ENCODE data around the gene MAP2K3. TPM values are rescaled to one million over a fixed set of nuclear protein-coding genes. Genes with fewer than 3 reads are reported as not detected.
"Not testable (repeated sequence)": the region's sequence is repeated elsewhere in the genome, so short reads cannot be mapped to it uniquely, and the experiment has no call there.

MAP2K3 gene
- polyA plus RNA-seq, 1 donor from 2014 or later, result 131 TPM

GRCh38 chr17:21347660-21348059, 63.1 kb downstream of the MAP2K3 start:
- not testable (repeated sequence) for H3K9me3 Mint-ChIP-seq, H3K36me3 Mint-ChIP-seq, H3K4me3 Mint-ChIP-seq, H3K4me1 Mint-ChIP-seq, H3K27ac Mint-ChIP-seq, H3K27me3 Mint-ChIP-seq

GRCh38 chr17:21348081-21348925, 63.8 kb downstream of the MAP2K3 start:
- not testable (repeated sequence) for H3K9me3 Mint-ChIP-seq, H3K4me1 Mint-ChIP-seq, H3K27me3 Mint-ChIP-seq, H3K36me3 Mint-ChIP-seq
- peak overlapping the region in 1 of 4 donors; percentile 22 for H3K4me3 Mint-ChIP-seq
- peak overlapping the region in 1 of 3 donors; percentile 53 for H3K27ac Mint-ChIP-seq

GRCh38 chr17:21348926-21349261, 64.4 kb downstream of the MAP2K3 start:
- not testable (repeated sequence) for H3K4me1 Mint-ChIP-seq, H3K36me3 Mint-ChIP-seq, H3K27me3 Mint-ChIP-seq, H3K27ac Mint-ChIP-seq, H3K9me3 Mint-ChIP-seq, H3K4me3 Mint-ChIP-seq

GRCh38 chr17:21349358-21350050, 65.0 kb downstream of the MAP2K3 start:
- not testable (repeated sequence) for H3K36me3 Mint-ChIP-seq, H3K9me3 Mint-ChIP-seq, H3K27ac Mint-ChIP-seq, H3K4me1 Mint-ChIP-seq, H3K27me3 Mint-ChIP-seq
- H3K4me3 Mint-ChIP-seq, result peak overlapping the region in 1 of 4 donors; percentile 29

- not testable (repeated sequence) for H3K4me1 Mint-ChIP-seq, H3K27ac Mint-ChIP-seq, H3K36me3 Mint-ChIP-seq, H3K4me3 Mint-ChIP-seq, H3K9me3 Mint-ChIP-seq, H3K27me3 Mint-ChIP-seq
Observed at GRCh38 chr17:21350495-21350894, 66.0 kb downstream of the MAP2K3 start.

GRCh38 chr17:21351366-21352065, 67.0 kb downstream of the MAP2K3 start:
- H3K27ac Mint-ChIP-seq, result peak overlapping the region in 2 of 3 donors; percentile 46 to 80
- no peaks in the 10 kb centered on the region for H3K36me3 Mint-ChIP-seq
- H3K9me3 Mint-ChIP-seq, result no peaks in the 10 kb centered on the region
- no peak overlapping the region for H3K4me3 Mint-ChIP-seq
- H3K27me3 Mint-ChIP-seq, result peaks cover 1% of the 10 kb centered on the region
- H3K4me1 Mint-ChIP-seq, result peaks cover 1 to 4% (median 2%) of the 10 kb centered on the region in 3 donors

GRCh38 chr17:21352221-21352980, 67.9 kb downstream of the MAP2K3 start:
- Mint-ChIP-seq H3K36me3 (no peaks in the 10 kb centered on the region), H3K9me3 (no peaks in the 10 kb centered on the region), H3K27ac (no peak overlapping the region), H3K4me3 (no peak overlapping the region), H3K4me1 (peaks cover 1 to 4% (median 2%) of the 10 kb centered on the region in 3 donors), H3K27me3 (peaks cover 1% of the 10 kb centered on the region)

- H3K9me3 Mint-ChIP-seq, result no peaks in the 10 kb centered on the region
- peaks cover 1 to 4% (median 2%) of the 10 kb centered on the region in 3 donors for H3K4me1 Mint-ChIP-seq
- H3K27me3 Mint-ChIP-seq, result peaks cover 1% of the 10 kb centered on the region
- H3K36me3 Mint-ChIP-seq, result no peaks in the 10 kb centered on the region
- H3K27ac Mint-ChIP-seq, result peak overlapping the region in 1 of 3 donors; percentile 31
- no peak overlapping the region for H3K4me3 Mint-ChIP-seq
Observed at GRCh38 chr17:21352981-21353265, 68.4 kb downstream of the MAP2K3 start.

GRCh38 chr17:21353326-21354010, 69.0 kb downstream of the MAP2K3 start:
- peak overlapping the region in 1 of 3 donors; percentile 31 for H3K27ac Mint-ChIP-seq
- peaks cover 0 to 1% (median 0%) of the 10 kb centered on the region in 3 donors for H3K4me1 Mint-ChIP-seq
- no peaks in the 10 kb centered on the region for H3K36me3 Mint-ChIP-seq
- H3K4me3 Mint-ChIP-seq, result no peak overlapping the region
- peaks cover 1% of the 10 kb centered on the region for H3K27me3 Mint-ChIP-seq
- H3K9me3 Mint-ChIP-seq, result no peaks in the 10 kb centered on the region

GRCh38 chr17:21354796-21355385, 70.4 kb downstream of the MAP2K3 start:
- Mint-ChIP-seq H3K27ac (no peak overlapping the region), H3K9me3 (no peaks in the 10 kb centered on the region), H3K36me3 (no peaks in the 10 kb centered on the region), H3K27me3 (peaks cover 1% of the 10 kb centered on the region), H3K4me3 (no peak overlapping the region), H3K4me1 (peaks cover 0 to 1% (median under 1%) of the 10 kb centered on the region in 3 donors)

GRCh38 chr17:21355586-21355985, 71.1 kb downstream of the MAP2K3 start:
- Mint-ChIP-seq H3K4me1 (peaks cover 0 to 1% (median 1%) of the 10 kb centered on the region in 3 donors), H3K36me3 (no peaks in the 10 kb centered on the region), H3K4me3 (no peak overlapping the region), H3K27ac (no peak overlapping the region), H3K27me3 (peaks cover 1% of the 10 kb centered on the region), H3K9me3 (no peaks in the 10 kb centered on the region)

GRCh38 chr17:21356537-21357127, 72.1 kb downstream of the MAP2K3 start:
- Mint-ChIP-seq H3K36me3 (no peaks in the 10 kb centered on the region), H3K4me3 (no peak overlapping the region), H3K9me3 (no peaks in the 10 kb centered on the region), H3K27me3 (peaks cover 1% of the 10 kb centered on the region), H3K4me1 (peaks cover 0 to 1% (median 1%) of the 10 kb centered on the region in 3 donors), H3K27ac (no peak overlapping the region)

GRCh38 chr17:21357281-21357680, 72.8 kb downstream of the MAP2K3 start:
- Mint-ChIP-seq H3K4me1 (peaks cover 0 to 1% (median 1%) of the 10 kb centered on the region in 3 donors), H3K27ac (no peak overlapping the region), H3K4me3 (no peak overlapping the region), H3K36me3 (no peaks in the 10 kb centered on the region), H3K27me3 (peaks cover 1% of the 10 kb centered on the region), H3K9me3 (no peaks in the 10 kb centered on the region)
